HG03060 (cell line): ENCODE measurements around the gene ANKRD18B.
"Not testable (repeated sequence)": the region's sequence is repeated elsewhere in the genome, so short reads cannot be mapped to it uniquely, and the experiment has no call there.

Experiments
- ATAC-seq: cut with Tn5 transposase; IDR thresholded peaks from one replicate; pipeline ENCODE4 v1.9.1; 2021; ENCODE audit warnings: low read depth, moderate number of reproducible peaks; ENCODE audit not compliant: unreplicated experiment

ANKRD18B gene

GRCh38 chr9:33528069-33528468 is 4.0 kb downstream of the ANKRD18B start:
- ATAC-seq, result not testable (repeated sequence)

- ATAC-seq, result not testable (repeated sequence)
These were observed 9.9 kb downstream of the ANKRD18B start for GRCh38 chr9:33533958-33534357.

- ATAC-seq, result no peak
These were observed 11.5 kb downstream of the ANKRD18B start for GRCh38 chr9:33535541-33535940.

- not testable (repeated sequence) for ATAC-seq
These were observed 19.4 kb downstream of the ANKRD18B start for GRCh38 chr9:33543463-33543862.

GRCh38 chr9:33545715-33546114 is 21.7 kb downstream of the ANKRD18B start:
- not testable (repeated sequence) for ATAC-seq

- ATAC-seq, result not testable (repeated sequence)
These were observed 24.8 kb downstream of the ANKRD18B start for GRCh38 chr9:33548816-33549215.

GRCh38 chr9:33549418-33549817 is 25.4 kb downstream of the ANKRD18B start:
- ATAC-seq, result not testable (repeated sequence)

GRCh38 chr9:33551183-33551582 is 27.1 kb downstream of the ANKRD18B start:
- not testable (repeated sequence) for ATAC-seq

- not testable (repeated sequence) for ATAC-seq
These were observed 28.3 kb downstream of the ANKRD18B start for GRCh38 chr9:33552315-33552725.

GRCh38 chr9:33560217-33560616 is 36.2 kb downstream of the ANKRD18B start:
- ATAC-seq, result not testable (repeated sequence)

- ATAC-seq, result not testable (repeated sequence)
These were observed 38.1 kb downstream of the ANKRD18B start for GRCh38 chr9:33562196-33562595.

GRCh38 chr9:33567776-33568175 is 43.7 kb downstream of the ANKRD18B start:
- ATAC-seq, result not testable (repeated sequence)

GRCh38 chr9:33577786-33578185 is 53.7 kb downstream of the ANKRD18B start:
- not testable (repeated sequence) for ATAC-seq

GRCh38 chr9:33579996-33580395 is 55.9 kb downstream of the ANKRD18B start:
- ATAC-seq, result not testable (repeated sequence)

GRCh38 chr9:33582686-33583085 is 58.6 kb downstream of the ANKRD18B start:
- not testable (repeated sequence) for ATAC-seq

GRCh38 chr9:33586128-33586527 is 62.1 kb downstream of the ANKRD18B start:
- not testable (repeated sequence) for ATAC-seq

- not testable (repeated sequence) for ATAC-seq
These were observed 63.7 kb downstream of the ANKRD18B start for GRCh38 chr9:33587799-33588198.

GRCh38 chr9:33588876-33589275 is 64.8 kb downstream of the ANKRD18B start:
- ATAC-seq, result not testable (repeated sequence)

- ATAC-seq, result not testable (repeated sequence)
These were observed 66.8 kb downstream of the ANKRD18B start for GRCh38 chr9:33590857-33591256.

GRCh38 chr9:33596974-33597373 is 72.9 kb downstream of the ANKRD18B start:
- ATAC-seq, result not testable (repeated sequence)

GRCh38 chr9:33597386-33597785 is 73.3 kb downstream of the ANKRD18B start:
- ATAC-seq, result not testable (repeated sequence)

GRCh38 chr9:33598796-33599379 is 74.8 kb downstream of the ANKRD18B start:
- not testable (repeated sequence) for ATAC-seq
